ENCODE results near the gene WDR37.
"Not testable (repeated sequence)": the region's sequence is repeated elsewhere in the genome, so short reads cannot be mapped to it uniquely, and the experiment has no call there.

Gene WDR37

DNA sequence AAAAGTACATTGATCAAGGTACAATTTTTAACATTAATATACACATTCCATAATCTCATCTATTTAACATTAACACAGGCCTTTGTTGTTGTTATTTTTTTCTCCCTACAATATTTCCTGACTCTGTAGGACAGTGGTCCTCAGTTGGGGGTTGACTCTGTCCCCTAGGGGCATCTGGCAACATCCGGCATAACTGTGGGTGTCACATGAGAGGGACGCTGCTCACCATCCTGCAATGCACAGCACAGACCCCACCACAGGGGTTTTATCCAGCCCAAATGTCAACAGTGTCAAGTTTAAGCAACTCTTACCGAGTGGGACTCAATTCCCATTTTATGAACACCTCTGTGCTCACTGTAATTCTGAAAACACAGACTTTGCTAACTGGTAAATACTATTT is 16.1 kb upstream of the WDR37 start:
- DNase-seq (ENCODE audit: low read depth in 1 of 2, low spot score in 1 of 2) = no peak

DNA sequence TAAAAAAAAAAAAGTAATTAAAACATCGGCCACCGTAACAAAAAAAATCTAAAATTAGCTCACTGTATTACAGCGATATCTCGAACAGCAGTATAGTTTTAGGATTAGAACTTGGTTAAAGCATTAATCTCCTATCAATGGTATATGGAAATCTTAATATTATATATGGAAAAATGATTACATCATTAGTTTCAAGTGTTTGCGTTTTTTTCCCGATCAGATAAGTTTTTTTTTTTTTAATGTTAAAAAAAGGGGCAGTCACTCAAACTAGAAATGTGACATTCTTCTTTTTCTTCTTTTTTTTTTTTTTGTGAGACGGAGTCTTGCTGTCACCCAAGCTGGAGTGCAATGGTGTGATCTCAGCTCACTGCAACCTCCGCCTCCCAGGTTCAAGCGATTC is 14.7 kb upstream of the WDR37 start:
- DNase-seq (ENCODE audit: low read depth in 1 of 2, low spot score in 1 of 2) = no peak

DNA sequence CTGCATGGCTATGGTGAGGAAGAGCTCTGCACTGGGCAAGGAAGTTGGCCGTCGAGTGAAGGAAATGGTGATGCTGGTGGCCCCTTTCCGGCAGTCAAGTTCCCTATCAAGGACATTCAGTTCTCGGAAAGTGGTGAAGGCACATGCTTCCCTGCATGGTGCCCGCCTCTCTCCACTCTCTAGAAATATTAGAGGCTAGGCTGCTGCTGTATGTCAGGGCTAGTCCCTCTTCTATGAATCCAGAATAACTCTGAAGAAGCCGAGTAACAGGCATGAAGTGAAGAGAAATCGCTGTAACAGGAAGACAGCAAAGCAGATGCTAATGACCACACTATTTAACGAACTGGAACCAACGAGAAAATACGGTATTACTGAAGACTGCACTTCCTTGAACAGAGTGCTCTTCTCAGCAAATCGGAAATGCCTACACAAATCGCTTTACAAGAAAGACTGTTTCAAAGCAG is 12.6 kb upstream of the WDR37 start:
- no peak for DNase-seq (ENCODE audit: low read depth in 1 of 2, low spot score in 1 of 2)

- no peak for DNase-seq (ENCODE audit: low read depth in 1 of 2, low spot score in 1 of 2)
Observed at GRCh38 chr10:1044146-1044545, 12.0 kb upstream of the WDR37 start.

GRCh38 chr10:1044964-1045363 is 11.2 kb upstream of the WDR37 start:
- no peak for DNase-seq (ENCODE audit: low read depth in 1 of 2, low spot score in 1 of 2)

DNA sequence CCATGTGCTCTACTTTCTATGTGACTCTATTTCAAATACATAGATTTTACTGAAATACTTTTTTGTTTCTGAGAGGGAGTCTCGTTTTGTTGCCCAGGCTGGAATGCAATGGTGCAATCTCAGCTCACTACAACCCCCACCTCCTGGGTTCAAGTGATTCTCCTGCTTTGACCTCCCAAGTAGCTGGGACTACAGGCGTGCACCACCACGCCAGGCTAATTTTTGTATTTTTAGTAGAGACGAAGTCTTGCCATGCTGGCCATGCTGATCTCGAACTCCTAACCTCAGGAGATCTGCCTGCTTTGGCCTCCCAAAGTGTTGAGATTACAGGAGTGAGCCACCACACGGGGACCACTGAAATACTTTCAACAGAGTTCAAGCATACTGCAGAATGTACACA is 10.8 kb upstream of the WDR37 start:
- DNase-seq (ENCODE audit: low read depth in 1 of 2, low spot score in 1 of 2) = no peak

- DNase-seq (ENCODE audit: low read depth in 1 of 2, low spot score in 1 of 2) = no peak
Observed at GRCh38 chr10:1047937-1048336, 8.2 kb upstream of the WDR37 start.

- DNase-seq (ENCODE audit: low read depth in 1 of 2, low spot score in 1 of 2) = no peak
Observed at GRCh38 chr10:1048349-1048731, 7.8 kb upstream of the WDR37 start.

GRCh38 chr10:1048732-1049424 is 7.3 kb upstream of the WDR37 start, which contains the start of gene IDI1:
Gene IDI1 (minus strand): TSS chr10:1049119. CDS start chr10:1049003, 116 bp downstream.
- peak; percentile 89 to 93 for DNase-seq (ENCODE audit: low read depth in 1 of 2, low spot score in 1 of 2)

GRCh38 chr10:1049425-1049958 is 6.7 kb upstream of the WDR37 start:
- DNase-seq (ENCODE audit: low read depth in 1 of 2, low spot score in 1 of 2) = no peak

GRCh38 chr10:1050145-1050544 is 6.0 kb upstream of the WDR37 start:
- no peak for DNase-seq (ENCODE audit: low read depth in 1 of 2, low spot score in 1 of 2)

GRCh38 chr10:1050554-1050953 is 5.6 kb upstream of the WDR37 start:
- DNase-seq (ENCODE audit: low read depth in 1 of 2, low spot score in 1 of 2) = no peak

DNA sequence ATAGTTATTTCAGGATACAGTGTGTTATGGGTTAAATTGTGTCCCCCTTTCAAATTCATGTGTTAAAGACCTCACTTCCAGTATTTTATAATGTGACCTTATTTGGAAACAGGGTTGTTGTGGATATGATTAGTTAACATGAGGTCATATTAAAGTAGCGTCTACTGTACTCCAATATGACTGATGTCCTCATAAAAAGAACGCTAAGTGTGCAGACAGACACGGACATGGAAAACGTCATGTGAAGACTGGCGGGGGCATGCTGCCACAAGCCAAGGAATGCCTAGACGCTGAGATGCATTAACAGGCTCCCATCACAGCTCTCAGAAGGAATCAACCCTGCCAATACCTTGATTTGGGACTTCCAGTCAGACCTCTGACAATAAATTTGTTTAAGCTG is 1.5 kb upstream of the WDR37 start:
- DNase-seq (ENCODE audit: low read depth in 1 of 2, low spot score in 1 of 2) = no peak

DNA sequence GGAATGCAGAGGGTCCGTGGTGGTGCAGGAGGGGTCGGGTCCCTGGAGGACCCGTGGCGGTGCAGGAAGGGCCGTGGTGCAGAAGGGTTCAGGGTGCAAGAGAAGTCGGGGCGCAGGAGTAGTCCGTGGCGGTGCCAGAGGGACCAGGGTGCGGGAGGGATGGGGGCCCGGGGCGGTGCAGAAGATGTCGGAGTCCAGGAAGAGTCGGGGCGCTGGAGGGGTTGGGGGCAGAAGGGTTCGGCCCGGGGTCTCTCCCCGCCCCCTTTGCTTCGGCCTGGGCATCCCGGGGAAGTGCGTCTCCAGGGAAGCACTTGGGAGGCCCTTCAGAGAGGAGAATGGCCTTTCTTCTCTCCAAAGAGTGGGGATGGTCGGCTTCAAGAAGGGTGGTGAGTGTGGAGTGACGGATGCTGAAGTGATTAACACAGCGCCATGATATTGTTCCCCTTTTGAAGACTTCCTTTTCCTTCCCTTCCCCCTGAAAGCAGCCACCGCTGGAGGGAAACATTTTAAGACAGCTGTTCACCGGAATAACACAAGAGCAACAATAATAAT is 997 bp downstream of the WDR37 start:
- DNase-seq (ENCODE audit: low read depth in 1 of 2, low spot score in 1 of 2) = no peak

- no peak for DNase-seq (ENCODE audit: low read depth in 1 of 2, low spot score in 1 of 2)
Observed at GRCh38 chr10:1058017-1058416, 1.8 kb downstream of the WDR37 start.

DNA sequence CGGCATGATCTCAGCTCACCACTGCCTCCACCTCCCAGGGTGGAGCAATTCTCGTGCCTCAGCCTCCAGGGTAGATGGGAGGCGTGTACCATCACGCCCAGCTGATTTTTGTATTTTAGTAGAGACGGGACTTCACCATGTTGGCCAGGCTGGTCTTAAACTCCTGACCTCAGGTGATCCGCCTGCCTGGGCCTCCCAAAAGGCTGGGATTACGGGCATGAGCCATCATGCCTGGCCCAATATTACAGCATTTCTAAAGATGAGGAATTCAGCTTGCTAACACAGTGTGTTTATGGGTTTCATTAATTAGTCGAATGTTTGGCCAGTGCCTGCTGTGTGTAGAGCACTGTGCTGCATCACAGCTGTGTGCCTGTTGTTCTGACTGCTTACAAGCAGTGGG is 3.7 kb downstream of the WDR37 start:
- DNase-seq (ENCODE audit: low read depth in 1 of 2, low spot score in 1 of 2) = no peak

DNA sequence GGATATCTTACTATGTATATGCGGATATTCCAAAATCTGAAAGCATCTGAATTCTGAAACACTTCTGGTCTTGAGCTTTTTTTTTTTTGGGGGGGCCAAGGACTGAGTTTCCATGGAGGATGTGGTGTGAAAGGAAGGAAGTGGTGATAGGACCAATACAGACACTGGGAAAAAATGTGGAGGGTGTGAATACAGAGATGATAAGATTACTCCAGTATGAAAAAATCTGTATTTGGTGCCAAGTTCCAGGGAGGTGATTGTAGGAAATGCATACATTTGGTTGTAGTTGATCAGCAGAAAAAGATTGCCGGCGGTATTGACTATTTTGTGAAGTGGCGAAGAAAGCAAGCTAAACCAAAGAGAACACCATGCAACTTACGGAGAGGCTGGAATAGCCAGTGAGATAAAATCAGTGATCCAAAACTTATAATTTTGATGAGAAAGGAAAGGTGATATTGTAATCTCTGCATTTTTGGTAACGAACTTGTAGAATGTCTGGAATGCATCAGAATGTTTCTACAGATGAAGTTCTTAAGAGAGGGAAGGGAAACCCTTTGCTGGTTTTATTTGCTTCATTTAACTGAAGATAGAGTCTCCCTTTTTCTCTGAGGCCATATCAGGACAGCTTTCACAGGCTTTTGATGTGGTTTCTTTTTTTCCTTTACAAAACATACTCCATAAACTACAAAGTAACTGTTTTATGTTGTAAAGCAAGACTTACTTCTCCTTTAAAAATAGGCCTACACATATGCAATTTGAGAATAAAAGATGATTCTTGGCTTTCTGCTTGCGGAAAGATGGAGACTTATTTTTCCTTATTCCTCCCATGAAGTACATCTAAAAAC is 6.0 kb downstream of the WDR37 start:
- no peak for DNase-seq (ENCODE audit: low read depth in 1 of 2, low spot score in 1 of 2)

DNA sequence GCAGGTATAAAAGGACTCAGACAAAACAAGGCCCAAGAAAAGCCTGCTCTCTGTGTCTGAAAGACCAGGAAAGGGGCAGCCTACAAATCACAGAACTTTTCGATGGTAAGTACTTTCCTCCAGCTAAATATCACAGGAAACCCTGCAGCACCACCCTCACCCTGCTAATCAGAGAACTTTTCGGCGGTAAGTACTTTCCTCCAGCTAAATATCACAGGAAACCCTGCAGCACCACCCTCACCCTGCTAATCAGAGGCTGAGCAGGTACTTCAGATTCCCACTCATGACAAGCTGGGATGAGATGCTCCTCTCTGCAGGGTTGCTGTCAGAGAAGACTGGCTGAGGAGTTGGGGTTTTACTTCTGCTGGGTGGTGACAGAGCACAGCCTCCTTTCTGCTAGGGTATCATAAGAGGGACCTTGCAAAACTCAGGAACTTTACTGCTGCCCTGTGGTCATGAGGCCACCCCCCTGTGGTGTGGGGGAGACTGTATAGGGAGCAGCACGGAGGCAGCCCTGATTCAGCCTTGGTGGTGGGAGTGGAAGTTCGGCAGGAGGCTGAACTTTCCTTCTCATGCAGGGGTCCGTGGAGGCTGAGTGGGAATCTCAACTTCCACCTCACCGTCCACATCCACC is 7.2 kb downstream of the WDR37 start:
- no peak for DNase-seq (ENCODE audit: low read depth in 1 of 2, low spot score in 1 of 2)

- DNase-seq (ENCODE audit: low read depth in 1 of 2, low spot score in 1 of 2) = no peak
Observed at GRCh38 chr10:1064964-1065247, 8.7 kb downstream of the WDR37 start.

DNA sequence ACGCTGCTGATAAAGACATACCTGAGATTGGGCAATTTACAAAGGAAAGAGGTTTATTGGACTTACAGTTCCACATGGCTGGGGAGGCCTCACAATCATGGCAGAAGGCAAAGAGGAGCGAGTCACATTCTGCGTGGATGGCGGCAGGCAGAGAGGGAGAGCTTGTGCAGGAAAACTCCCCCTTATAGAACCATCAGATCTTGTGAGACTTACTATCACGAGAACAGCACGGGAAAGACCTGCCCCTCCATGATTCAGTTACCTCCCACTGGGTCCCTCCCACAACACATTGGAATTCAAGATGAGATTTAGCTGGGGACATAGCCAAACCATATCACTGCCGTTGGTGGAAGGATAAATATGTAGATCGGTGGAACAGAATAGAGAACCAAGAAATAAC is 10.5 kb downstream of the WDR37 start:
- not testable (repeated sequence) for DNase-seq (ENCODE audit: low read depth in 1 of 2, low spot score in 1 of 2)

Data from activated CD4-positive, alpha-beta T cell treated with anti-CD3 and anti-CD28 coated beads, Interleukin-2, amount 50 U/mL, for 24 hours (primary cell).